ENCODE data around the gene PER2.
"Not testable (repeated sequence)": the region's sequence is repeated elsewhere in the genome, so short reads cannot be mapped to it uniquely, and the experiment has no call there.

Gene PER2

DNA sequence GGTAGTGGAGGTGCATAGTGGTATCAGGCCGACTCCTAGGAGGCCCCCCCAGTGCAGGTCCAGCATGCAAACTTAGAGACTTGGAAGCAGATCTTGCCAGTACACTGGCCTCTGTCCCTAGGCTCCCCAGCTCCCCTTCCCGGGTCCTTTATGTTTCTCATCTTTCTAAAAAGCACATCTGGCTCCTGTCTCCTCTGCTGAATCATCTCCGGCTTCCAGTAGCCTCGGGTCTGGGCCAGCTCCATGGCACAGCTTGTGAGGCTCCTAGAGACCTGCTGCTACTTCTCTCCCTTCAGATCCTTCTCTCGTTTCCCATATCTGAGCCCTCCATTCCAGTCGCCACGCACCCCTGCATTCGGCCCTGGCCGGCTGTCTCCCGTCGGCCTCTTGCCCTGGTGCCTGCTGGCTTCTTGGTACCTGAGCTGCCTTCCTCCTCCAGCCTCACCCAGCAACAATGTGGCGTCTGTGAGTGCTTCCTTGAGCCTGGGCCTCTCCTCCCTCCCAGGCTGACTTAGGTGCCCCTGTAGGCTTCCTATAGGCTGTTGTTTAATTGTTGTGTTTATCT is 38.5 kb upstream of the PER2 start:
- no peak overlapping the region for H3K9ac ChIP-seq (ENCODE audit: low read length)
- H3K9me3 ChIP-seq (ENCODE audit: insufficient read depth, low read length) = no peaks in the 10 kb centered on the region
- H2AFZ ChIP-seq (ENCODE audit: low read depth, low read length) = no peak overlapping the region
- no peak for TF ChIP-seq EZH2phosphoT487 (IDR thresholded peaks at IDR 0.05; ENCODE audit: low read depth)
- no peak for TF ChIP-seq CTCF (IDR thresholded peaks at IDR 0.05; ENCODE audit: low read depth, low read length)
- no peaks in the 10 kb centered on the region for H3K27me3 ChIP-seq (ENCODE audit: low read depth, low read length)
- H4K20me1 ChIP-seq (ENCODE audit: insufficient read depth, low read length) = no peaks in the 10 kb centered on the region
- no peak overlapping the region for H3K27ac ChIP-seq (ENCODE audit: low read length)
- peaks cover 3% of the 10 kb centered on the region for H3K36me3 ChIP-seq (replicated peaks; ENCODE audit: low read depth, low read length)
- no peak overlapping the region for H3K4me3 ChIP-seq (ENCODE audit: low read length)
- H3K4me1 ChIP-seq (ENCODE audit: low read length) = no peaks in the 10 kb centered on the region
- no peaks in the 10 kb centered on the region; the same call in 1 of the 2 replicates for H3K79me2 ChIP-seq (ENCODE audit: low read length)
- no peak overlapping the region for H3K4me2 ChIP-seq (ENCODE audit: low read length)

- Histone ChIP-seq H3K36me3 (replicated peaks; ENCODE audit: low read depth, low read length) (peaks cover 3% of the 10 kb centered on the region), H3K79me2 (ENCODE audit: low read length) (peaks cover 4% of the 10 kb centered on the region; the same call in 1 of the 2 replicates), H4K20me1 (ENCODE audit: insufficient read depth, low read length) (no peaks in the 10 kb centered on the region), H3K4me3 (ENCODE audit: low read length) (no peak overlapping the region), H3K4me1 (ENCODE audit: low read length) (peaks cover 6% of the 10 kb centered on the region), H3K27ac (ENCODE audit: low read length) (no peak overlapping the region), H3K27me3 (ENCODE audit: low read depth, low read length) (no peaks in the 10 kb centered on the region), H3K4me2 (ENCODE audit: low read length) (no peak overlapping the region), H3K9ac (ENCODE audit: low read length) (no peak overlapping the region), H2AFZ (ENCODE audit: low read depth, low read length) (no peak overlapping the region), H3K9me3 (ENCODE audit: insufficient read depth, low read length) (no peaks in the 10 kb centered on the region)
- no peak for TF ChIP-seq EZH2phosphoT487 (IDR thresholded peaks at IDR 0.05; ENCODE audit: low read depth)
- no peak for TF ChIP-seq CTCF (IDR thresholded peaks at IDR 0.05; ENCODE audit: low read depth, low read length)
Observed at GRCh38 chr2:238325694-238326093, 37.3 kb upstream of the PER2 start.

- H3K27me3 ChIP-seq (ENCODE audit: low read depth, low read length); H3K79me2 ChIP-seq (ENCODE audit: low read length); H3K4me2 ChIP-seq (ENCODE audit: low read length); H3K9me3 ChIP-seq (ENCODE audit: insufficient read depth, low read length); H3K4me1 ChIP-seq (ENCODE audit: low read length); H3K4me3 ChIP-seq (ENCODE audit: low read length); H3K9ac ChIP-seq (ENCODE audit: low read length); H3K27ac ChIP-seq (ENCODE audit: low read length); H3K36me3 ChIP-seq (replicated peaks; ENCODE audit: low read depth, low read length); H4K20me1 ChIP-seq (ENCODE audit: insufficient read depth, low read length); H2AFZ ChIP-seq (ENCODE audit: low read depth, low read length): not testable (repeated sequence)
Observed at GRCh38 chr2:238324248-238324647, 35.8 kb upstream of the PER2 start.

- Histone ChIP-seq H3K27ac (ENCODE audit: low read length) (no peak overlapping the region), H2AFZ (ENCODE audit: low read depth, low read length) (no peak overlapping the region), H3K9ac (ENCODE audit: low read length) (no peak overlapping the region), H3K4me1 (ENCODE audit: low read length) (peaks cover 10% of the 10 kb centered on the region), H3K27me3 (ENCODE audit: low read depth, low read length) (no peaks in the 10 kb centered on the region), H3K79me2 (ENCODE audit: low read length) (peaks cover 4% of the 10 kb centered on the region; the same call in 1 of the 2 replicates), H3K9me3 (ENCODE audit: insufficient read depth, low read length) (no peaks in the 10 kb centered on the region), H3K4me2 (ENCODE audit: low read length) (no peak overlapping the region), H4K20me1 (ENCODE audit: insufficient read depth, low read length) (no peaks in the 10 kb centered on the region), H3K4me3 (ENCODE audit: low read length) (no peak overlapping the region), H3K36me3 (replicated peaks; ENCODE audit: low read depth, low read length) (no peaks in the 10 kb centered on the region)
- TF ChIP-seq EZH2phosphoT487 (IDR thresholded peaks at IDR 0.05; ENCODE audit: low read depth) (no peak), CTCF (IDR thresholded peaks at IDR 0.05; ENCODE audit: low read depth, low read length) (no peak)
Observed at GRCh38 chr2:238322001-238322411, 33.6 kb upstream of the PER2 start.
